GM18519 (cell line): ENCODE results near the gene C15orf61.

Experiments
- ATAC-seq: cut with Tn5 transposase; IDR thresholded peaks from one replicate; pipeline ENCODE4 v1.9.1; 2021; ENCODE audit warnings: mild to moderate bottlenecking, moderate library complexity; ENCODE audit not compliant: unreplicated experiment, low FRiP score

The C15orf61 gene

DNA sequence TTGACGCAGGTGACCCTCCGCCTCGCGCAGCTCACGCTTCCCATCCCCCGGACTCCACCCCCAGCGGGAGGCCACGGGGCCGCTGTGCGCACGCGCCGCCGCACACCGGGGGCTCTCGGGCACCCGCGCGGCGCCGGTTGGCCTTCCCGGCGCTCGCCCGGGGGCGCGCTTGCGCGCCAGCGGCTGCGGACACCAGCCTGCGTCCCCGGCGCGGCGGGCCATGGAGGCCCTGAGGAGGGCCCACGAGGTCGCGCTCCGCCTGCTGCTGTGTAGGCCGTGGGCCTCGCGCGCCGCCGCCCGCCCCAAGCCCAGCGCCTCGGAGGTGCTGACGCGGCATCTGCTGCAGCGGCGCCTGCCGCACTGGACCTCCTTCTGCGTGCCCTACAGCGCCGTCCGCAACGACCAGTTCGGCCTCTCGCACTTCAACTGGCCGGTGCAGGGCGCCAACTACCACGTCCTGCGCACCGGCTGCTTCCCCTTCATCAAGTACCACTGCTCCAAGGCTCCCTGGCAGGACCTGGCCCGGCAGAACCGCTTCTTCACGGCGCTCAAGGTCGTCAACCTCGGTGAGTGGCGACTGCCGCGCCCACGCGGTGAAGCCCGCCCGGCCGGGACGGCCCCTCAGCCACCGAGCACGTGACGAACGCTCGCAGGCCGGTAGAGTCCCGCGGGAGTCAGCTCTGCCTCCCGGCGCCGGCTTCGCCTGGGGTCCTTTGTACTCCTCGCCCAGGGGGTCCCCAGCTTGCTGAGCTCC, at the start of gene C15orf61:
Gene C15orf61 (plus strand): TSS at position 103 of the 754 bp plus-strand sequence. CDS start 118 bp downstream, at position 221.
- ATAC-seq, result peak; percentile 53

DNA sequence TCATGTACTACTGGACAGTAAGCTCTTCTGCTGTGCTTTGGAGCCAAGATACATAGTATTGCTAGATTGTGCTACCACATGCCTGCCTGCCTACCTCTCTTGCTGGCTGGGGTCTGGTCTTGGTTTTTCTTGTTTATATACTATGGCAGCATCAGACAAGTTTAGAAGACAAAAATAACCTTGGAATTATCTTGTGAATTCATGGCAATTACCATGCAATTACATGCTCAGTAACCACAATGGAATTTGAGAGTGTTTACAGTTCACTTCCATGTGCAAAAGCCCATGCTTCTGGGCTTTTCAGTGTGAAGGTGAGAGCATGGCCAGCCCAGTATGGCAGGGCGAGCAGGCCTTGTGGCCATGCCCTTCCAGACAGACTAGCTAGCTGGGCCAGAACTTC, 48.0 kb upstream of the C15orf61 start:
- no peak for ATAC-seq

- no peak for ATAC-seq
Observed at GRCh38 chr15:67474405-67475110, 46.4 kb upstream of the C15orf61 start.

DNA sequence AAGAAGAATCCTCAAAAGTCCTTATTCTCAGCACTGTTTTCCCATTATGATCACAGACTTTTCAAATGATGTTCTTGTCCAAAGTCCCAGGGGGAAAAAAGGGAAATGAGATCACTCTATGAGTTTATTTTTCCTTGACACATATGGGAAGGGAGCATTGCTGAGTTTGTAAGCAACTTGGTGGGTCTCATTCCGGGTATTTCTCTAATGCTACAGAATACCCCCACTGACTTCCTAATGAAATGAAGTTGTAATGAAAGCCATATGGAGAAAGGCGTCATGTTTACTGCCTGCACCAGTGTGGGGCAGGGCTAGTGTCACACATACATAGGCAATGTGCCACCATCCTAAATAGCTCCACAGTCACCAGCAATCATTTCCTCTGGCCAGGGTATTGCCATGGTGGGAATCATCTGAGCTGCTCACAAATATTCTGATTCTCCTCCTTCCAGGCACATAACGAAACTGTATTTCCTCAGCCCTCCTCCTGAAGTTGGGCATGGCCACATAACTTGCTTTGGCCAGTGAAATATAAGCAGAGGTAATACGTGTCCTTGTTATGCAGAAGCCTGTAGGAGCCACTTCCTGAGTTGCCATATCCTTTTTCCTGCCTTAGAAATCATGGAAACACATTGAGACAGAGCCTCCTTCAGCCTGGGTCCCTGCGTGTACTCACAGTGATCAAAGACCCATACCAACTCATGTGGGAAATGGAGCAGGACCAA, 41.0 kb upstream of the C15orf61 start:
- ATAC-seq, result no peak

GRCh38 chr15:67480741-67481140, 40.2 kb upstream of the C15orf61 start:
- ATAC-seq, result no peak

- no peak for ATAC-seq
Observed at GRCh38 chr15:67481680-67482079, 39.3 kb upstream of the C15orf61 start.

GRCh38 chr15:67495585-67495984, 25.3 kb upstream of the C15orf61 start:
- ATAC-seq, result no peak

- ATAC-seq, result no peak
Observed at GRCh38 chr15:67501177-67501835, 19.6 kb upstream of the C15orf61 start.

DNA sequence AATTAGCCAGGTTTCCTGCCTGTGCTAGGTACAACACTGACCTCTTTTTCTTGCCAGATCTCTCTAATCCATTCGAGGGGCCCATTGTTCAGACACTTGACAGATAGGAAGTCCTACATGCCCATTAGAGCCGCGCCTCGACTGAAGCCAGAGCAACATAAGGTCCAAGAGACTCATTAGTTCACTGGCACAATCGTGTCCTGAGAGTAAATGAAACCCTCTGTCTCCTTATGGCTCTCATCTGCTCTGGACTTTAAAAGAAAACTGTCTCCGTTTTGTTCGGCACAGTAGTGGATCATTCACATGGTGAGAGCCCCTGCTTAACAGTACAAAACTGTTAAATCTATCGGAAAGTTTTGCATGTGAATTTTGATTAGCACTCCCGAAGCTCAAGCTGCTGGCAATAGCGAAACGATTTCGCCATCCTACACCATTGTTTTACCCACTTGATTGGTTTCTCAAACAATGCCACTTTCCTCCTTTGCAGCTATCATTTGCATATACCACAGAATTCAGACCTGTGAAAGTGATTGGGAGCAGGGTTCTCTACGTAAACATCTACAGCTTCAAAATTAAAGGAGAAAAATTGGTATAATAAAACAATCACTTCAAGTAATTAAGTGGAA, 19.0 kb upstream of the C15orf61 start:
- ATAC-seq, result no peak

DNA sequence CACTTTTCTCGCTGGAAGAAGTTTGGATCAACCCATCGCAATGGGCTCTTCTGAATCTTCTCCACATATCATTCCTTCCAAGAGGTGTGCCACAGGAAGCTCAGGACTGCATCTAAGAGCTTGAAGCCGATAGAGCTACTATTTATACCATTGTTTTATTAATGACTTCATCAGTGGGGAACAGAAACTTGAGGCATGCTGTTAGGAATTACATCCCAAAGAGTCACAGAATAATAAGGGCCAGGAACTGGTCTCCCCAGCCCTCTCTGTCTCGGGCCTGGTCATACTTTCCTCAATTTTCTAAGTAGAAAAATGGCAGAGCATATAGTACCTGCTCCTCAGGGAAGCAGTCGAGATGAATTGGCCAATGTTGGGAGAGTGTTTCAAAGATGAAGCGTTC, 16.9 kb upstream of the C15orf61 start:
- no peak for ATAC-seq

DNA sequence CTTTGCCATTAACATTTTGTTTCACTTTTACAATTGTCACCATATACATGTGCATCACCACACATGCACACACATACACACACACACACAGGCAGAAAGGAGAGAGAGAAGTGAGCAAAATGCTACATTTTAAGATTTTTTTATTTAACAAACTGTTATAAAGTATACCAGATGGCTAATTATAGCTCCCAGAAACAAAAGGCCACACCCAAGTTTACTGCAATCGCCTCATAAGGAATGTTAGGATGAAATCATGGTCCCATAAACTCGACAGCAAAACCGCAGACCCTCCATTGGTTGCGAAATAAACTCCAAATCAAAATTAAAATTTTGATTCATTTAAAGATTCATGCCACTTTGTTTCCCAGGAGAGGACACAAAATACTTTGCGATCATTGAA, 16.1 kb upstream of the C15orf61 start:
- ATAC-seq, result no peak

DNA sequence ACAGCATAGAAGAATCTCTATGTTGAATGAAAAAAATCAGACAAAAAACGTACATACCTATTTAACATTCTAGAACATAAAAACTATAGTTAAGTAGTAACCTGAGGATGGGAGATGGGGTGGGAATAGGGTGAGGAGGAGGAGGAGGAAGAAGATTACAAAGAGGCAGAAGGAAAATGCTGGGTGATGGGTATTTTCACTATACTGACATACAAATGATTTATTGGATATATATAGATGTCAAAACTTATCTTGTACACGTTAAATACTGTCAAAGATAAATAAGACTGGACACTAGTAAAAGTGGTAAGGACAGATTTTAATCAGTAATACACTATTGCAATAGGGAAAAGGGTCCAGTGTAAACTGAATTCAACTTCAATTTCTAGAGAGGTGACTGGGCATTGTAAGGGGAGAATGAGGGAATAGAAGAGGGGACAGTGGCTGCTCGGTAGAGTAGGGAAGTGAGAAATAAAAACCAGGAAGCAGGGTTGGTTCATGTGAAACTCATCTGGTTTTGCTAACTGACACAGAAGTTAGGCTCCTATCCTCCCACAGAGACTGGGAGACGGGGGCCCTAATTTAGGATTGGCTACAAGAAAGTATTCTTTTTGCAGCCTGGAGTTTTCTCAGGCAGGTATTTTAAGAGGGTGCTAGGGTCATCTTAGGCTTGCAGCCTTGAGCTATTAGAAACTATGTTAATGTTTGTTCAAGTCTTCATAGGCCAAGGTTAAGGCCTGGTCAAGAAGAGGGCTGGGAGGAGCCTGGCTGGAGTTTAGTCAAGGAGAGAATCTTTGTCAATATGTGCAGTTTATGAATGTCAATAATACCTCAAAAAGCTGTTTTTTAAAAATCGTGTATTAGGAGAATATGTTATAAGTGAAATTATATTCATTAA, 15.0 kb upstream of the C15orf61 start:
- ATAC-seq, result no peak

- no peak for ATAC-seq
Observed at GRCh38 chr15:67506775-67507747, 13.9 kb upstream of the C15orf61 start.

DNA sequence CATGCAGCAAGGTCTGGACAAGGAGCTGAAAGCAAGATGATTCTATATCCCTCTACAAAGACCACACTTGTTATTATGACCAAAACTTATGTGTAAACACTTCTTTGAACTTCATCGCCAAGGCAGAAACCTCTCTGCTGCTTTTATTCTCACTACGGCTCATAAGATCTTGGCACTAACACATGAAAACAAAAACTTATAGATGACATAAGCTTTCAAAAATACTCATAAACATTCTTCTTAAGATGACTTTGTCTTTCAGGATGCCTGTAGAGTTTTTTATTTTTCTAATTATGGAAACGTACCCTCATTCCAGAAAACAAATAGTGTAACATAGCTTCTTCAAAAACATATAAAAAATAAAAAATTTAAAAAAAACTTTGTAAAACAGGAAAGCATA, 12.5 kb upstream of the C15orf61 start:
- no peak for ATAC-seq

DNA sequence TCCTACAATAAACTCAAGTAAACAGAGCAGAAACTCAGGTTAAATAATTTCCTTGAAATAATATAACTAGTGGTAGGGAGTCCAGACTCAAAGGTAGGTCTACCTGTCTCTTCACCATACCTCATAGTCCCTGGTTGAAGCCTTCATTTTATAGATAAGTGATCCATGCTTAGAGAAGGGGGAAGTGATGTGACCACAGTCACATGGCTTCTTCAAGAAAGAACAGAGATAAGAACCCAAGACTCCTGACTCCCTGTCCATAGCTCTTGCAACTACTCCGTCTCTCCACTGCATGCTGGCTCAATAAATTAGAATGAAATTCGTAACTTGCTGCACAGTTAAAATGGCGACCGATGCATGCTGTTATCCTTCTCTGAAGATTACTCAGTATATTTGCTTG, 11.0 kb upstream of the C15orf61 start:
- no peak for ATAC-seq

GRCh38 chr15:67510597-67511190, 10.2 kb upstream of the C15orf61 start:
- ATAC-seq, result no peak

- no peak for ATAC-seq
Observed at GRCh38 chr15:67511606-67512005, 9.3 kb upstream of the C15orf61 start.

DNA sequence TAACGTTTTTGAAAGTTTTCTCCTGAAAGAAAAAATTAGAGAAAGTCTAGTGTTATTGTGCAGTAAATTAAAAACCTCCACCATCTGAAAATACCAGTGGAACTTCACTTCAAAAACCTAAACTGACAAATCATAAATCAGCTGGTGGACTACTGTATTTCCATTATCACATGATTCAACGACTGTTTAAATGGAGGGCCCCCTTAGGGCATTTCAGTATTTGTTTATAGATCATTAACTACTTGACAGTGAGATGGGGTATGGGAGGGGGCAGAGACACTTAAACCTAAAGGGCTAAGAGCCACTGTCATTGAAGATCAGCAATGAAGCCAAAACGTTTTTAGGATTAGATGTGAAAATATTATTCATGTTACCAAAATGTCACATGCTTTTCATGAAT, 8.8 kb upstream of the C15orf61 start:
- ATAC-seq, result no peak
